Brain microvascular endothelial cell (primary cell): ENCODE data around the gene TFF3.

ENCODE experiments used
- DNase-seq: peaks from one replicate; pipeline ENCODE4 v3.0.0-alpha.2; 2020
- H3K27ac ChIP-seq: fragments of 250-450 bp; sonication (Bioruptor Pico); 2 replicates; pipeline ENCODE4 v1.5.1; 2020; ENCODE audit warnings: mild to moderate bottlenecking, moderate library complexity
- H3K27me3 ChIP-seq: fragments of 250-450 bp; sonication (Bioruptor Pico); replicated peaks from 2 replicates; pipeline ENCODE4 v1.5.1; 2020; ENCODE audit warnings: mild to moderate bottlenecking
- H3K36me3 ChIP-seq: fragments of 250-450 bp; sonication (Bioruptor Pico); replicated peaks from 2 replicates; pipeline ENCODE4 v1.5.1; 2020; ENCODE audit warnings: mild to moderate bottlenecking
- H3K4me3 ChIP-seq: 2 replicates; pipeline ENCODE4 v1.5.1; 2011; ENCODE audit warnings: low read depth, mild to moderate bottlenecking, control low read depth, low read length, moderate library complexity
- in situ Hi-C: cut with HindIII; loops from 2 replicates; pipeline ENCODE4 v1.10.0; 2017; ENCODE audit warnings: low sequenced_read_pairs, low pct_ligation_motif_present
- TF ChIP-seq, protein P1 (sequence below): IDR thresholded peaks from 2 replicates; pipeline ENCODE4 v1.5.1; 2011; ENCODE audit warnings: low read depth, mild to moderate bottlenecking, moderate library complexity, low read length, control low read depth, inconsistent platforms; ENCODE audit errors: missing control alignments

The TFF3 gene

DNA sequence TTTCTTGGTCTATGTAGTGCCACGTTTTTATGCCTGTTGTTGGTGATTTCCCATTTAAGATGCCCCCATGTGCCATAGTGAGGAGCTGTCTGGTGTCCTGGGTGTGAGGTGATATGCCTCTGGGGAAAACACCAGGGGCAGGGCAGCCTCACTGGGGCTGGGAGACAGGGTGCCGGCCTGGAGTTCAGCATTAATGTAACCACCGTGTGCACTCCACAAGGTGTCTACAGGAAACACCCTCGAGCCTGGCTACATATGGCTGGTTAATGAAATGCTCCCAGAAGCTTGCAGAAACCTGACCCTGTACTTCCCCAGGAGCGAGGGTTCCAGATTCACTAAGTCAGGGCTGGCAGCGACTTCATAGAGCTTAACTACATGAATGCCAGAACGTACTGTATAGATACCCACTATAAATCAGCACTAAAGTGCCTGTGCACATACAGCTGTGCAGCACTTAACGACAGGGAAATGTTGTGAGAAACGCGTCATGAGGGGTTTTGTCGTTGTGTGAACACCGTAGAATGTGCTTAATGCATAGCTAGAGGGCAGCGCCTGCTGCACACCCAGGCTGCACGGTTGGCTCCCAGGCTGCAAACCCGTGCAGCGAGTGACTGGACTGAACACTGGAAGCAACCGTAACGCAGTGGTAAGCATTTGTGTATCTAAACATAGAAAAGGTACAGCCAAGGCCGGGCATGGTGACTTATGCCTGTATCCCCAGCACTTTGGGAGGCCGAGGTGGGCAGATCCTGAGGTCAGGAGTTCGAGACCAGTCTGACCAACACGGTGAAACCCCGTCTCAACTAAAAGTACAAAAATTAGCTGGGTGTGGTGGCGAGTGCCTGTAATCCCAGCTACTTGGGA is 25.2 kb upstream of the TFF3 start:
- no peaks in the 10 kb centered on the region for H3K36me3 ChIP-seq
- H3K4me3 ChIP-seq, result no peak overlapping the region
- no peak overlapping the region for H3K27ac ChIP-seq
- DNase-seq, result no peak
- in situ Hi-C loops, result no loop called here
- TF ChIP-seq, protein P1, sequence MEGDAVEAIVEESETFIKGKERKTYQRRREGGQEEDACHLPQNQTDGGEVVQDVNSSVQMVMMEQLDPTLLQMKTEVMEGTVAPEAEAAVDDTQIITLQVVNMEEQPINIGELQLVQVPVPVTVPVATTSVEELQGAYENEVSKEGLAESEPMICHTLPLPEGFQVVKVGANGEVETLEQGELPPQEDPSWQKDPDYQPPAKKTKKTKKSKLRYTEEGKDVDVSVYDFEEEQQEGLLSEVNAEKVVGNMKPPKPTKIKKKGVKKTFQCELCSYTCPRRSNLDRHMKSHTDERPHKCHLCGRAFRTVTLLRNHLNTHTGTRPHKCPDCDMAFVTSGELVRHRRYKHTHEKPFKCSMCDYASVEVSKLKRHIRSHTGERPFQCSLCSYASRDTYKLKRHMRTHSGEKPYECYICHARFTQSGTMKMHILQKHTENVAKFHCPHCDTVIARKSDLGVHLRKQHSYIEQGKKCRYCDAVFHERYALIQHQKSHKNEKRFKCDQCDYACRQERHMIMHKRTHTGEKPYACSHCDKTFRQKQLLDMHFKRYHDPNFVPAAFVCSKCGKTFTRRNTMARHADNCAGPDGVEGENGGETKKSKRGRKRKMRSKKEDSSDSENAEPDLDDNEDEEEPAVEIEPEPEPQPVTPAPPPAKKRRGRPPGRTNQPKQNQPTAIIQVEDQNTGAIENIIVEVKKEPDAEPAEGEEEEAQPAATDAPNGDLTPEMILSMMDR, result no peak
- H3K27me3 ChIP-seq, result peaks cover 4% of the 10 kb centered on the region

DNA sequence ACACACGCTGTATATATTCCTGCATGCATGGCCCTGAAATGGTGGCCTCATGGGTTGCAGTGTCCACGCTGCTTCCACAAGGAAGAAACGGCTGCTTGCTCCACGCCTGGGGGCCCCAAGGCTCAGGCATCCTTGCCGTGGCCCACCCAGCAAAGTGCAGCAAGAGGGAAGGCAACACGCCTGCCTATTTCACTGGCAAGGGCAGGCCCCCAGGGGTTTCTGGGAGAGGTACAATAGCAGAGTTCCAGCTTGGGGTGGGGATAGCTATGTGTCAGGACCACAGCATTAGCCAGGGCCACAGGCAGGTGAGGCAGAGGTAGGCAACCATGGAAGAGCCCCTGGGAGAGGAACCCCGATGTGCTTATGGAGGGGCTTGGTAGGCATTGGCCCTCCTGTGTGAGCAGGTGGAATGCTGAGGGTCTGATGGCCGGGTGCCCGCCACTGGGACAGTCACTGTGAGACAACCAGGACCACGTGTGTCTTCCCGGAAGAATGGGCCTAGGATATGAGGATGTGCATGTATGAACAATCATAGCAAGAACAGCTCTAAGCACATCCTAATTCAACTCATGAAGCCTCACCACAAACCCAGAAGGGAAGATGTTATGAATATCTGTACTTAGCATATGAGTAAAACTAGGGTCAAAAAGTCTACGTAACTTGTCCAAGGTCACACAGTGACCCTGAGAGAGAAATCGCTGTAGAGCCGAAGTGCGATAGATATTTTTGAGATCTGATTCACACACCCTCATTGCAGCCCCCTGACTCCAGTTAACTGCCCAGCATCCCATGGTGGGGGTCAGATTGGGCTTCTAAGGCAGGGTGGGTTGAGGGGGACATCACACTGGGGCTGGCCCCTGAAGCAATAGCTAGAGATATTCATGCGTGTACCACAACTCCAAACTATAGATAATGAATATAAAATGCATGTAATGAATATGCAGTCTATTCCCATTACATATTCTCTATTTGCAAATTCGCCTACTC is 23.8 kb upstream of the TFF3 start:
- in situ Hi-C loops, result no loop called here
- no peak for DNase-seq

DNA sequence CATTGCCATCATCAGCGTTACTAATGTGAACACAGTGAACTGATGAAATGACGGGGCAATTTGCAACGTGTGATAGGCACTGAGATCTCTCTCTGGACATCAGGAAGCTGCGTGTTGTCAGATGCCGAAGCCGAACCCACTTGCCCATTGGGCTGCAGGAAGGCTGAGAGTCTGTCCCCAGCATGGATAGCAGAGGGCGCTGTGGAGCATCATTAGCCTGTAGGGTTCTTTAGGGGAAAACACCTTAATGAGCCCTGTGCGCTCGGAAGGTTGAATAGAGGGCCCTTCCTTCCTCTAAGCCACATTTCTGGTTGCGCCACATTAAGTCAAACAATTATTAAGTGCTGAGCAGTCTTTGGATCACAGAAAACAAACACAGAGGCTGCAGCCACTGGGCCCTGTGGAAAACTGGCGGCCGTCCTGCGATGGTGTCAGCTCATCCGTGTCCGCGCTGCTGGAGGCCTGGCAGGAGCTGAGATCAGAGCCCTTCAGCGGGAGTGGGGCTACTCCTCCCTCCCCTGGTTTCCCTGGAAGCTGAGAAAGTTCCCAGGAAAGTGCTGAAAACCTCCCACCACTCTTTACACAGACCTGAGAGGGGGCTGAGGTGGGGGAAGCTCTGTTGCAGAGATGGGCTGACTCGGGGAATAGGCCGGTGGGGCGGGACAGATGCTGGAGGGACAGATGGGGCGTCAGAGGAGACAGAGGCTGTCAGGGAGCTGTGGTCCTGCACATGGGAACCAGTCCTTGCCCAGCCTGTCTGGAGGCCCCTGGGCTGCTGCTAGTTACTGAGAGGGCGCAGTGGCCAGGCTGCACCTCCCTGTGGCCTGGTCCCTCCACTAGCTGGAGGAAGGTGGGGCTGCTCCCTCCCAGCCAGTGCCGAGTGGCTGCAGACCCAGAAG is 22.9 kb upstream of the TFF3 start:
- peaks cover 5% of the 10 kb centered on the region for H3K27me3 ChIP-seq
- H3K36me3 ChIP-seq, result no peaks in the 10 kb centered on the region
- in situ Hi-C loops, result no loop called here
- DNase-seq, result peak; percentile 34
- no peak overlapping the region for H3K27ac ChIP-seq
- TF ChIP-seq, protein P1, result peak; percentile 62
- H3K4me3 ChIP-seq, result no peak overlapping the region

More for the DNA sequence above, 23.8 kb upstream of the TFF3 start:
- TF ChIP-seq, protein P1, result no peak
- H3K27me3 ChIP-seq, result peaks cover 5% of the 10 kb centered on the region
- no peaks in the 10 kb centered on the region for H3K36me3 ChIP-seq
- no peak overlapping the region for H3K4me3 ChIP-seq
- H3K27ac ChIP-seq, result no peak overlapping the region

DNA sequence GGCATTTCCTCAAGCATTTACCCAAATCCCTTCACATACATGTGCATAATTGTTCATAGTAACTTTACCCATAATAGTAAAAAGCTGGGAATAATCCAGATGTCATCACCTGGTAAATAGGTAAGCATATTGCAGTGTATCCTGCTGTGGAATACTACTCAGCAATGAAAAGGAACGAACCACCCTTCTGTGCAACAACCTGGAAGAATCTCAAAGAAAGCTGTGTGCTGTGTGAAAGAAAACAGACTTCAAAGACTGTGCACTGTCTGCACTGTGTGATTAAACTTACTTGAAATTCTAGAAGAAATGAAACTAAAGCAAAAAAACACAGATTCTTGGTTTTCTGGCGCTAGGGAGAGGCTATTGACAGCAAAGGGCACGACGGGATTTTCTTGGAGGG is 22.1 kb upstream of the TFF3 start:
- Histone ChIP-seq H3K4me3 (no peak overlapping the region), H3K36me3 (no peaks in the 10 kb centered on the region), H3K27ac (no peak overlapping the region), H3K27me3 (peaks cover 5% of the 10 kb centered on the region)
- TF ChIP-seq, protein P1, result no peak
- no peak for DNase-seq
- in situ Hi-C loops, result no loop called here

DNA sequence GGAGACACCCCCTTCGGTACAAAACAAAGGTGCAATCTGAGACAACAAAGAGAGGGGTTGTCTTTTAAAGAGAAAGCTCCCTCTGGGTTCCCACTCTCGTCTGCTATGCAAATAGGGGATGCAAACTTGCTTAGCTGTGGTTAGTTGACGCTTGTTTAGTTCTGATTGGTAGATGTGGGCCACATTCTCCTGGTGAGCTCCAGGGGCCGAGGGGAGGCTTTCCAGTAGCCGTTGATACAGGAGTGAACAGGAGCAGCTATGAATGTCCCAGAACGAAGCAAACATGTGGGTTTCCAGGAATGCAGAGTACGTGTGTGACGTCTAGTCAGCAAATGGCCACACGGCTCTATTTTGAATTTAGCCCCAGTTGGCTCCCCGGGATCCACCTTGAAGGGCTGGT is 20.8 kb upstream of the TFF3 start:
- DNase-seq, result peak; percentile 2
- in situ Hi-C loops, result no loop called here
- TF ChIP-seq, protein P1, result no peak
- Histone ChIP-seq H3K4me3 (no peak overlapping the region), H3K27ac (no peak overlapping the region), H3K36me3 (no peaks in the 10 kb centered on the region), H3K27me3 (peaks cover 5% of the 10 kb centered on the region)
